HEK293T (cell line): Measurements from ENCODE around the gene INSC.

Experiments used
- CTCF ChIA-PET: fragments of 350-600 bp; formaldehyde crosslinking; extraction: SDS; loops from one replicate; lab custom pipeline; 2021; ENCODE audit warnings: antibody characterized with exemption, inconsistent platforms; lab: Yijun Ruan, JAX
- POLR2A ChIA-PET: fragments of 350-600 bp; formaldehyde crosslinking; extraction: SDS; loops from one replicate; lab custom pipeline; 2020; ENCODE audit warnings: antibody characterized with exemption, inconsistent platforms; lab: Yijun Ruan, JAX
- DNase-seq: peaks from one replicate; pipeline ENCODE4 v3.0.0; 2012; ENCODE audit warnings: mixed read lengths; ENCODE audit errors: extremely low spot score
- ARNT ChIP-seq: fragments of 450-650 bp; IDR thresholded peaks from 2 replicates; pipeline ENCODE4 v1.6.1; 2017; ENCODE audit warnings: mild to moderate bottlenecking
- BHLHE40 ChIP-seq: fragments of 450-650 bp; IDR thresholded peaks from 2 replicates; pipeline ENCODE4 v1.6.1; 2016; ENCODE audit warnings: mild to moderate bottlenecking, moderate library complexity, borderline replicate concordance
- CTBP1 ChIP-seq: fragments of 450-650 bp; IDR thresholded peaks from 2 replicates; pipeline ENCODE4 v1.6.1; 2016; ENCODE audit warnings: borderline replicate concordance
- ELF4 ChIP-seq: fragments of 450-650 bp; IDR thresholded peaks from 2 replicates; pipeline ENCODE4 v1.6.1; 2017; ENCODE audit warnings: antibody characterized with exemption
- FOXA1 ChIP-seq: fragments of 450-650 bp; IDR thresholded peaks from 2 replicates; pipeline ENCODE4 v1.6.1; 2016; ENCODE audit warnings: mild to moderate bottlenecking
- FOXK2 ChIP-seq: fragments of 450-650 bp; IDR thresholded peaks from 2 replicates; pipeline ENCODE4 v1.6.1; 2016; ENCODE audit warnings: mild to moderate bottlenecking
- FOXM1 ChIP-seq: fragments of 450-650 bp; IDR thresholded peaks from 2 replicates; pipeline ENCODE4 v1.6.1; 2017; ENCODE audit warnings: mild to moderate bottlenecking, borderline replicate concordance
- HDGF ChIP-seq: fragments of 450-650 bp; IDR thresholded peaks from 2 replicates; pipeline ENCODE4 v1.6.1; 2017; ENCODE audit warnings: antibody characterized with exemption, borderline replicate concordance
- L3MBTL2 ChIP-seq: fragments of 450-650 bp; conservative IDR thresholded peaks from 2 replicates; pipeline ENCODE4 v1.6.1; 2016; ENCODE audit warnings: mild to moderate bottlenecking
- LEF1 ChIP-seq: fragments of 450-650 bp; IDR thresholded peaks from 2 replicates; pipeline ENCODE4 v1.6.1; 2017; ENCODE audit warnings: mild to moderate bottlenecking, borderline replicate concordance
- NFRKB ChIP-seq: fragments of 450-650 bp; IDR thresholded peaks from 2 replicates; pipeline ENCODE4 v1.6.1; 2016; ENCODE audit warnings: mild to moderate bottlenecking, moderate library complexity
- SP1 ChIP-seq: fragments of 450-650 bp; IDR thresholded peaks from 2 replicates; pipeline ENCODE4 v1.6.1; 2017
- SUZ12 ChIP-seq: fragments of 450-650 bp; IDR thresholded peaks from 2 replicates; pipeline ENCODE4 v1.6.1; 2016; ENCODE audit warnings: mild to moderate bottlenecking
- TARDBP ChIP-seq: fragments of 450-650 bp; IDR thresholded peaks from 2 replicates; pipeline ENCODE4 v1.6.1; 2016
- ZNF384 ChIP-seq: fragments of 450-650 bp; IDR thresholded peaks from 2 replicates; pipeline ENCODE4 v1.6.1; 2016
- TF ChIP-seq, protein P1 (sequence below): fragments of 450-650 bp; IDR thresholded peaks from 2 replicates; pipeline ENCODE4 v1.6.1; 2016

Gene INSC

DNA sequence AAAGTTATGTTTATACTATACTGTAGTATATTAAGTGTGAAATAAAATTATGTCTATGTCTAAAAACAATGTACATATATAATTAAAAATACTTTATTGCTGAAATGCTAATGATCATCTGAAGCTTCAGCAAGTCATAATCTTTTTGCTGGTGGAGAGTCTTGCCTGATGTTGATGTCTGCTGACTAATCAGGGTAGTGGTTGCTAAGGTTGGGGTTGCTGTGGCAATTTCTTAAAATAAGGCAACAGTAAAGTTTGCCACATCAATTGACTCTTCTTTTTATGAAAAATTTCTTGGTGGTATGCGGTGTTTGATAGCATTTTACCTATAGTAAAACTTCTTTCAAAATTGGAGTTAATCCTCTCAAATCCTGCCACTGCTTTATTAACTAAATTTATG is 21.4 kb downstream of the INSC start:
- TF ChIP-seq FOXM1 (no peak), LEF1 (no peak), SUZ12 (no peak), CTBP1 (no peak), FOXA1 (no peak), ARNT (no peak), NFRKB (no peak), TARDBP (no peak), SP1 (no peak), L3MBTL2 (no peak), ZNF384 (no peak), FOXK2 (no peak), HDGF (no peak), ELF4 (no peak), BHLHE40 (no peak)
- TF ChIP-seq, protein P1, sequence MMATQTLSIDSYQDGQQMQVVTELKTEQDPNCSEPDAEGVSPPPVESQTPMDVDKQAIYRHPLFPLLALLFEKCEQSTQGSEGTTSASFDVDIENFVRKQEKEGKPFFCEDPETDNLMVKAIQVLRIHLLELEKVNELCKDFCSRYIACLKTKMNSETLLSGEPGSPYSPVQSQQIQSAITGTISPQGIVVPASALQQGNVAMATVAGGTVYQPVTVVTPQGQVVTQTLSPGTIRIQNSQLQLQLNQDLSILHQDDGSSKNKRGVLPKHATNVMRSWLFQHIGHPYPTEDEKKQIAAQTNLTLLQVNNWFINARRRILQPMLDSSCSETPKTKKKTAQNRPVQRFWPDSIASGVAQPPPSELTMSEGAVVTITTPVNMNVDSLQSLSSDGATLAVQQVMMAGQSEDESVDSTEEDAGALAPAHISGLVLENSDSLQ, result no peak
- CTCF ChIA-PET, result no interaction called here
- no peak for DNase-seq
- POLR2A ChIA-PET, result no interaction called here

DNA sequence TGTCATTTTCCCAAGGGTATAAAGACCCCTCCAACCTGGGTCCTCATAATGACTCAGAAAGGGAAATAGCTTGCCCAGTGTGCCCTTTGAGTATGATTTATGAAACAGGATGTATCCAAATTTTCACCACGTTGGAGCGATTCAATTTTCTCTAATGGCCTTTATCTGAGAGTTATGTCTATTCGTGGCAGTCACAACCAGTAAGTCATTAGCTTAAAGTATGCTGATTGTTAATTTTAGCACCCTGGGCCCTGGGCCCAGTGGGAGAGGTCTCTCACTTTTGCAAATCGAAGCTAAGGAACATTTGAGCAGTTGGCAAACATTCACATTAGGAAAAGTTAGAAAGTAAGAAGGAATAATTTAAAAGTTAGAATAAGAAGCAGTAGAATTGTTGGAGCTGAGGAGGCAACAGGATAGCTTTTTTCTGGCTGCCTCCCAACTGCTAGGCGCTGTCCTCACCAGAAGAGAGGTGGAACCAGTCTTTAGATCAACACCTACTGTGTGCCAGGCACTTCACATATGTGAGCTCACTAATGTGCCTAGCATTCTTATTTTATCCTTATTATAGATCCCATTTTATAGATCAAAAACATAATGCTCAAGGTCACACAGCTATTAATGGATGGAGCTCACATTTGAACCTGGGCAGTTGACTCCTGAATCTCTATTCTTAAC is 24.5 kb downstream of the INSC start:
- CTCF ChIA-PET, result interaction anchor here (0.8 to 1.0 kb wide), 2 partner anchors 38 to 231 kb away, joined by 3 to 4 read pairs; no protein-coding TSS in a partner anchor

DNA sequence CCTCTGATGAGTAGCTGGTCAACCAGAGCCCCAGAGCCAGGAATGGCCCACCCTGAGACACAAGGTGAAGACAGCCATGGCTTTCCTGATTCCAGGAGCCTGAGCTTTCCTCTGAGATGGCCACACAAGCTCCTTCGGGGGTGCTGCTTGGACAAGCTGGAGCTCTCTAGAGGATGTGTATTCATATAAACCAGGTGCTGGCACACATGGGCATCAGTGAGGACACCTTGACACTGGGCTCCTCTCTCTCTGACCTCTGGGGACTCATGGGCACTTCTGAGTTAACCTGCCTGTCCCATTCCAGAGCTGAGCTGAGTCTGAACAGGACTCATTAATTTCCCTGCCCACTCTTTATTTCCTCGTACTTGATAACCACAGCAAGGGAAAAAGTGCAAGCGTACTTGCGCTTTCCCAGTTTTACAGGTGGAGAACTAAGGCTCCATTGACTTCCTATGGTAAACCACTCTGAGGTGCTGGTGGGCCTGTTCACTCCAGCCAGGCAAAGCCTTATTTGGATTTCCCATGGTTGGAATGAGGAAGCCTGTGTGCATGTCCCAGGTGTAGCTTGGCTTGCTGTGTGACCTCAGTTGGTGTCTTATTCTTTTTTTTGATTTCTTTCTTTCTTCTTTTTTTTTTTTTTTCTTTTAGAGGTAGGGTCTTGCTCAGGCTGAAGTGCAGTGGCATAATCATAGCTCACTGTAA is 25.4 kb downstream of the INSC start:
- TF ChIP-seq SP1, result no peak
- no peak for TF ChIP-seq SUZ12
- TF ChIP-seq CTBP1, result no peak
- TF ChIP-seq HDGF, result no peak
- no peak for TF ChIP-seq BHLHE40
- no peak for DNase-seq
- ChIA-PET POLR2A (no interaction called here), CTCF (interaction anchor here (0.8 to 1.0 kb wide), 2 partner anchors 39 to 232 kb away, joined by 3 to 4 read pairs; no protein-coding TSS in a partner anchor)

More for the DNA sequence above, 24.5 kb downstream of the INSC start:
- no peak for DNase-seq
- TF ChIP-seq, protein P1, result no peak
- TF ChIP-seq LEF1, result no peak
- POLR2A ChIA-PET, result no interaction called here

DNA sequence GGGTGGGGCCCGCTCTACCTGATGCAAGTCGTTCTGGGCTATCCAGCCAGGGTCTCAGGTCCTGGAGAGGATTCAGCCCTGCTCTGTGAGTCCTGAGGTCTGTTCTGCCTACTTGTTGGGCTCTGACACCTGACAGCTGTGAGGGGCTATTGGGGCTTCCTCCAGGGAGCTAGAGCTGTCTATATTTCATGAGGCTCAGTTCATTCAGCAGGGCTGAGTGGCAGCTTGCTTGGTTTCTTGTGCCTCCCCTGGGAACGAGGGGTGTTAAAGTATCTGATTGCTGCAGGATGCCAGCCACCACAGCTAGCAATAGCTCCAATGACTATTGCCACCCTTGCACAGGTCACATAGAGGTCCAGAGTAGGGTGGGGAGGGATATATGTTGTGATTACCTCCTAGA is 26.7 kb downstream of the INSC start:
- no peak for DNase-seq
- TF ChIP-seq HDGF (no peak), ZNF384 (no peak), SUZ12 (no peak), CTBP1 (no peak), FOXM1 (no peak), NFRKB (no peak), FOXA1 (no peak), FOXK2 (no peak), ARNT (no peak), TARDBP (no peak), LEF1 (no peak)
- TF ChIP-seq, protein P1, result no peak
- ChIA-PET POLR2A (no interaction called here), CTCF (interaction anchor here (0.6 kb wide), 1 partner anchor 70 kb away, joined by 5 read pairs; no protein-coding TSS in a partner anchor)

DNA sequence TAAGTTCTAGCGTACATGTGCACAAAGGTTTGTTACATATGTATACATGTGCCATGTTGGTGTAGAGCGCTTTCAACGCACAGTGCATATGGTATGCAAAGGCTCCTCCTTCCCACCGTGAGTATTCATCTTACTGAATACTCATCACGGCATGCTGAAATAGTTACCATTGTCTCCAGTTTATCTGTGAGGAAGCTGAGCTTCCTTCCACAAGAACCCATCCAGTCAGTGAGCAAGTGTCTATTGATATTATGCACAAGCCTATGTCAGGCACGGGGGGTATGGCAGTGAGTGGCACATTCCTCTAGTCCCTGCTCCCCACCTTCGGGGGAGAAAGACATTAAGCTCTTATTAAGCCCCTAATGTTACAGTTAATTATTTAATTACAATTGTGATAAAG is 28.1 kb downstream of the INSC start:
- TF ChIP-seq ELF4, result no peak
- TF ChIP-seq NFRKB, result no peak
- no peak for TF ChIP-seq LEF1
- TF ChIP-seq FOXA1, result no peak
- TF ChIP-seq L3MBTL2, result no peak
- no peak for TF ChIP-seq HDGF
- no peak for TF ChIP-seq ZNF384
- no peak for TF ChIP-seq FOXM1
- no peak for TF ChIP-seq BHLHE40
- TF ChIP-seq, protein P1, result no peak
- no peak for TF ChIP-seq ARNT
- no peak for TF ChIP-seq CTBP1
- TF ChIP-seq TARDBP, result no peak
- no peak for TF ChIP-seq SUZ12
- no peak for TF ChIP-seq SP1
- no peak for TF ChIP-seq FOXK2
- no peak for DNase-seq
- ChIA-PET CTCF (no interaction called here), POLR2A (no interaction called here)
